Gastrocnemius medialis (tissue), 4 donors: ENCODE results near the gene HIRA. TPM values are rescaled to one million over a fixed set of nuclear protein-coding genes. Genes with fewer than 3 reads are reported as not detected.
"Not testable (repeated sequence)": the region's sequence is repeated elsewhere in the genome, so short reads cannot be mapped to it uniquely, and the experiment has no call there.

Experiments used
- ATAC-seq, 2 donors: fragments of 150-250 bp; one replicate each; pipeline ENCODE4 v1.9.1; 2016
- DNase-seq, 2 donors: peaks; one replicate each; pipeline ENCODE4 v3.0.0-alpha.2; 2019
- H3K27ac ChIP-seq, 4 donors: fragments of 200-600 bp; sonication (generic); 1 replicate in 1 of 4; 2 replicates in 3 of 4; pipeline ENCODE4 v1.5.1; 2016 to 2018; ENCODE audit warnings: mild to moderate bottlenecking in 2 of 4, moderate library complexity in 1 of 4
- H3K27me3 ChIP-seq, 3 donors: fragments of 200-600 bp; sonication (generic) in 2 of 3; 1 replicate in 1 of 3; 2 replicates in 2 of 3; pipeline versions ENCODE4 v1.5.1 to v1.6.0; 2016 to 2019; ENCODE audit warnings: mild to moderate bottlenecking in 1 of 3, moderate library complexity in 1 of 3
- H3K36me3 ChIP-seq, 2 donors: fragments of 200-600 bp; sonication (generic) in 1 of 2; one replicate each; pipeline ENCODE4 v1.5.1; 2017 to 2018
- H3K4me1 ChIP-seq, 2 donors: fragments of 200-600 bp; sonication (generic) in 1 of 2; one replicate each; pipeline ENCODE4 v1.5.1; 2016 to 2017; ENCODE audit warnings: mild to moderate bottlenecking in 2 of 2
- H3K4me3 ChIP-seq, 4 donors: fragments of 200-600 bp; sonication (generic) in 3 of 4; 1 replicate in 1 of 4; 2 replicates in 3 of 4; pipeline ENCODE4 v1.5.1; 2016 to 2019; ENCODE audit warnings: mild to moderate bottlenecking in 2 of 4
- H3K9me3 ChIP-seq, 3 donors: fragments of 200-600 bp; sonication (generic) in 2 of 3; 1 replicate in 1 of 3; 2 replicates in 2 of 3; pipeline ENCODE4 v1.5.1; 2016 to 2019
- CTCF ChIP-seq, 5 experiments: fragments of 450-650 bp in 3 of 5; fragments of 200-600 bp in 2 of 5; sonication (generic) in 2 of 5; IDR thresholded peaks in 4 of 5; conservative IDR thresholded peaks in 1 of 5; 1 replicate in 4 of 5; 2 replicates in 1 of 5; pipeline ENCODE4 v1.5.1; 2016 to 2019; ENCODE audit warnings: antibody characterized with exemption in 5 of 5, mild to moderate bottlenecking in 3 of 5, moderate library complexity in 3 of 5
- POLR2A ChIP-seq, 2 donors: fragments of 450-650 bp; IDR thresholded peaks; one replicate each; pipeline ENCODE4 v1.6.1; 2017; ENCODE audit warnings: antibody characterized with exemption in 2 of 2, mild to moderate bottlenecking in 2 of 2, moderate library complexity in 2 of 2
- in situ Hi-C, 4 donors: fragments of 200-750 bp; cut with MboI; loops; one replicate each; pipeline versions ENCODE4 v1.15.0 to v1.8.0; 2017; ENCODE audit warnings: low sequenced_read_pairs in 4 of 4
- intact Hi-C: fragments of 100-400 bp; cut with DNase I; formaldehyde crosslinking; loops from one replicate; pipeline ENCODE4 v1.15.1; 2023; ENCODE audit warnings: low total_unique reads
- total RNA-seq, 4 donors: library from RNA; depleted of rRNA; stranded (reverse); fragments of >200 nt; gene quantifications; one replicate each; pipeline versions ENCODE4 v1.1.0 to v1.2.3, GENCODE V29; 2016

HIRA gene
- total RNA-seq, 4 donors from 2014 or later = 14.2 to 46.8 (median 24.6) TPM

GRCh38 chr22:19443544-19444211 lies 12.1 kb upstream of the HIRA start:
- H3K36me3 ChIP-seq = peaks cover 0 to 15% of the 10 kb centered on the region in 2 donors
- no peaks in the 10 kb centered on the region for H3K9me3 ChIP-seq
- DNase-seq (no peak), ATAC-seq (no peak)
- intact Hi-C loops = loop anchor here (2.0 kb wide), 1 partner anchor 153 kb away; the partner anchor contains the start of gene CLTCL1
- no peak for TF ChIP-seq POLR2A (IDR thresholded peaks at IDR 0.05)
- H3K27ac ChIP-seq = peak overlapping the region; percentile 91 to 100 (median 96)
- no peaks in the 10 kb centered on the region for H3K27me3 ChIP-seq
- H3K4me1 ChIP-seq = peaks cover 79 to 87% of the 10 kb centered on the region in 2 donors
- no peak overlapping the region for H3K4me3 ChIP-seq
- in situ Hi-C loops = loop anchor here in 2 of 4 donors (10.0 kb wide), 2 partner anchors 149 to 159 kb away; partner anchors contain the start of gene CLTCL1 (in 1 of the 2)

GRCh38 chr22:19442166-19442565 lies 10.6 kb upstream of the HIRA start:
- Histone ChIP-seq H3K4me3 (peak overlapping the region in 1 of 4 donors; percentile 10), H3K36me3 (peaks cover 0 to 15% of the 10 kb centered on the region in 2 donors), H3K9me3 (no peaks in the 10 kb centered on the region), H3K27ac (peak overlapping the region; percentile 91 to 100 (median 96)), H3K27me3 (no peaks in the 10 kb centered on the region), H3K4me1 (peaks cover 80 to 90% of the 10 kb centered on the region in 2 donors)
- intact Hi-C loops (no loop called here), in situ Hi-C loops (loop anchor here in 2 of 4 donors (10.0 kb wide), 2 partner anchors 147 to 157 kb away; partner anchors contain the start of gene CLTCL1 (in 1 of the 2))
- TF ChIP-seq POLR2A (IDR thresholded peaks at IDR 0.05) (peak; percentile 60 to 85), CTCF (IDR thresholded peaks at IDR 0.05 in 4 of 5, conservative IDR thresholded peaks at IDR 0.05 in 1 of 5) (no peak)
- peak; percentile 75 for DNase-seq
- ATAC-seq = peak; percentile 83 to 86

GRCh38 chr22:19440411-19441195 lies 9.1 kb upstream of the HIRA start:
- in situ Hi-C loops = loop anchor here in 2 of 4 donors (10.0 kb wide), 2 partner anchors 146 to 156 kb away; partner anchors contain the start of gene CLTCL1 (in 1 of the 2)
- Histone ChIP-seq H3K27ac (peak overlapping the region; percentile 91 to 100 (median 96)), H3K36me3 (peaks cover 0 to 27% of the 10 kb centered on the region in 2 donors), H3K4me1 (peaks cover 66 to 79% of the 10 kb centered on the region in 2 donors), H3K9me3 (no peaks in the 10 kb centered on the region), H3K27me3 (no peaks in the 10 kb centered on the region), H3K4me3 (peak overlapping the region in 2 of 4 donors; percentile 3 to 17)
- peak; percentile 79 to 89 for DNase-seq
- intact Hi-C loops = no loop called here
- peak; percentile 68 to 70 for ATAC-seq
- peak in 1 of 2 donors; percentile 54 for TF ChIP-seq POLR2A (IDR thresholded peaks at IDR 0.05)
- no peak for TF ChIP-seq CTCF (IDR thresholded peaks at IDR 0.05 in 4 of 5, conservative IDR thresholded peaks at IDR 0.05 in 1 of 5)

GRCh38 chr22:19438298-19438697 lies 6.8 kb upstream of the HIRA start:
- Histone ChIP-seq H3K36me3 (peaks cover 0 to 28% of the 10 kb centered on the region in 2 donors), H3K27me3 (no peaks in the 10 kb centered on the region), H3K4me3 (no peak overlapping the region), H3K27ac (peak overlapping the region; percentile 91 to 100 (median 96)), H3K4me1 (peaks cover 56 to 60% of the 10 kb centered on the region in 2 donors), H3K9me3 (no peaks in the 10 kb centered on the region)
- intact Hi-C loops (no loop called here), in situ Hi-C loops (no loop called here)
- ATAC-seq (peak in 1 of 2 donors; percentile 11), DNase-seq (no peak)
- TF ChIP-seq CTCF (IDR thresholded peaks at IDR 0.05 in 4 of 5, conservative IDR thresholded peaks at IDR 0.05 in 1 of 5) = no peak
- peak in 1 of 2 donors; percentile 7 for TF ChIP-seq POLR2A (IDR thresholded peaks at IDR 0.05)

GRCh38 chr22:19436444-19437161 lies 5.1 kb upstream of the HIRA start:
- Histone ChIP-seq H3K27ac (peak overlapping the region; percentile 91 to 100 (median 96)), H3K36me3 (peaks cover 0 to 26% of the 10 kb centered on the region in 2 donors), H3K4me1 (peaks cover 44 to 47% of the 10 kb centered on the region in 2 donors)
- DNase-seq, H3K4me3 ChIP-seq, in situ Hi-C loops, H3K27me3 ChIP-seq, intact Hi-C loops, H3K9me3 ChIP-seq, ATAC-seq: not testable (repeated sequence)
